Endothelial cell of umbilical vein (primary cell): ENCODE measurements around the gene SLC25A13.

Experiments used
- FOS ChIP-seq: IDR thresholded peaks from 2 replicates; pipeline ENCODE4 v1.6.1; 2011; ENCODE audit warnings: mild to moderate bottlenecking, low read length, moderate library complexity, borderline replicate concordance; ENCODE audit not compliant: insufficient read depth
- POLR2A ChIP-seq: IDR thresholded peaks from 2 replicates; pipeline ENCODE4 v1.6.1; 2012; ENCODE audit warnings: low read depth, mild to moderate bottlenecking, control low read depth, low read length
- TF ChIP-seq, protein P1 (sequence below), 2 donors: IDR thresholded peaks; 1 replicate in 1 of 2; 2 replicates in 1 of 2; pipeline ENCODE4 v1.5.1; 2011; ENCODE audit warnings: low read length in 2 of 2, mild to moderate bottlenecking in 2 of 2, moderate library complexity in 2 of 2, control low read depth in 1 of 2, inconsistent platforms in 1 of 2, low read depth in 1 of 2; ENCODE audit not compliant: insufficient read depth in 1 of 2; ENCODE audit errors: extremely low read depth in 1 of 2

DNA sequence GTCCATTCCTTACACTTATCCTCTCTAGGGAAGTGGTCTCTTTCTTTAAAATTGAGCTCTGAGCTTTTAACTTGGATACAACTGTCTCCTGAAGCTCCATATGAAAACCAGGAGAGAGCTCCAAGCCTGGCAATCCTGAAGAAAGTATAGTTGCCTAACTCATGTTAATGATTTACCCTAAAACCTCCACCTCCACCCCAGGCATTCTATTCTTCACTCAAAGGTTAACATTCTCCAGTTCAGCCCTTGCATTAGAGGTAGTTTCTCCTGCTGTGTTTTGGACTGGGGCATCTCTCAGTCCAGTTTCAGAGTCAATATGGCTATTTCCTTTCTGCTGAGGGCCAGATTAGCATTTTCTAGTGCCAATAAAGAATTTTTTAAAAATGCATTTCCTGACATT lies 195.5 kb downstream of the SLC25A13 start:
- TF ChIP-seq, protein P1, sequence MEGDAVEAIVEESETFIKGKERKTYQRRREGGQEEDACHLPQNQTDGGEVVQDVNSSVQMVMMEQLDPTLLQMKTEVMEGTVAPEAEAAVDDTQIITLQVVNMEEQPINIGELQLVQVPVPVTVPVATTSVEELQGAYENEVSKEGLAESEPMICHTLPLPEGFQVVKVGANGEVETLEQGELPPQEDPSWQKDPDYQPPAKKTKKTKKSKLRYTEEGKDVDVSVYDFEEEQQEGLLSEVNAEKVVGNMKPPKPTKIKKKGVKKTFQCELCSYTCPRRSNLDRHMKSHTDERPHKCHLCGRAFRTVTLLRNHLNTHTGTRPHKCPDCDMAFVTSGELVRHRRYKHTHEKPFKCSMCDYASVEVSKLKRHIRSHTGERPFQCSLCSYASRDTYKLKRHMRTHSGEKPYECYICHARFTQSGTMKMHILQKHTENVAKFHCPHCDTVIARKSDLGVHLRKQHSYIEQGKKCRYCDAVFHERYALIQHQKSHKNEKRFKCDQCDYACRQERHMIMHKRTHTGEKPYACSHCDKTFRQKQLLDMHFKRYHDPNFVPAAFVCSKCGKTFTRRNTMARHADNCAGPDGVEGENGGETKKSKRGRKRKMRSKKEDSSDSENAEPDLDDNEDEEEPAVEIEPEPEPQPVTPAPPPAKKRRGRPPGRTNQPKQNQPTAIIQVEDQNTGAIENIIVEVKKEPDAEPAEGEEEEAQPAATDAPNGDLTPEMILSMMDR (IDR thresholded peaks at IDR 0.05; ENCODE audit: extremely low read depth in 1 of 2, insufficient read depth in 1 of 2, low read depth in 1 of 2, low read length in 2 of 2), result no peak
- no peak for TF ChIP-seq FOS
- TF ChIP-seq POLR2A, result no peak
